OCI-LY7 (cell line): ENCODE results near the gene UGCG.

Source experiments
- EZH2phosphoT487 ChIP-seq: fragments of 200-600 bp; sonication (generic); IDR thresholded peaks from 2 replicates; pipeline ENCODE4 v1.6.1; 2018; ENCODE audit warnings: low read depth, borderline replicate concordance, mild to moderate bottlenecking, mixed run types, antibody characterized with exemption, low read length, moderate library complexity, mixed read lengths
- TF ChIP-seq, protein P1 (sequence below): fragments of 200-600 bp; sonication (generic); conservative IDR thresholded peaks from 2 replicates; pipeline ENCODE4 v1.5.1; 2014; ENCODE audit warnings: mild to moderate bottlenecking, antibody characterized with exemption, low read length, moderate library complexity, mixed read lengths

- TF ChIP-seq, protein P1, sequence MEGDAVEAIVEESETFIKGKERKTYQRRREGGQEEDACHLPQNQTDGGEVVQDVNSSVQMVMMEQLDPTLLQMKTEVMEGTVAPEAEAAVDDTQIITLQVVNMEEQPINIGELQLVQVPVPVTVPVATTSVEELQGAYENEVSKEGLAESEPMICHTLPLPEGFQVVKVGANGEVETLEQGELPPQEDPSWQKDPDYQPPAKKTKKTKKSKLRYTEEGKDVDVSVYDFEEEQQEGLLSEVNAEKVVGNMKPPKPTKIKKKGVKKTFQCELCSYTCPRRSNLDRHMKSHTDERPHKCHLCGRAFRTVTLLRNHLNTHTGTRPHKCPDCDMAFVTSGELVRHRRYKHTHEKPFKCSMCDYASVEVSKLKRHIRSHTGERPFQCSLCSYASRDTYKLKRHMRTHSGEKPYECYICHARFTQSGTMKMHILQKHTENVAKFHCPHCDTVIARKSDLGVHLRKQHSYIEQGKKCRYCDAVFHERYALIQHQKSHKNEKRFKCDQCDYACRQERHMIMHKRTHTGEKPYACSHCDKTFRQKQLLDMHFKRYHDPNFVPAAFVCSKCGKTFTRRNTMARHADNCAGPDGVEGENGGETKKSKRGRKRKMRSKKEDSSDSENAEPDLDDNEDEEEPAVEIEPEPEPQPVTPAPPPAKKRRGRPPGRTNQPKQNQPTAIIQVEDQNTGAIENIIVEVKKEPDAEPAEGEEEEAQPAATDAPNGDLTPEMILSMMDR: no peak
- TF ChIP-seq EZH2phosphoT487: no peak
Observed at GRCh38 chr9:111876179-111876578, 20.4 kb upstream of the UGCG start.
